HepG2 (cell line): ENCODE data around the gene GALNT17.

Experiments used
- ATF5 ChIP-seq: sonication (generic); formaldehyde crosslinking; IDR thresholded peaks from 2 replicates; pipeline ENCODE4 v1.4.0; 2020; ENCODE audit warnings: mild to moderate bottlenecking, low read depth, missing genetic modification reagents
- CEBPG ChIP-seq: IDR thresholded peaks from 2 replicates; pipeline ENCODE4 v1.6.1; 2016
- FOXP1 ChIP-seq, 2 experiments: fragments of 450-650 bp in 1 of 2; IDR thresholded peaks; 2 replicates each; pipeline ENCODE4 v1.6.1; 2017 to 2018; ENCODE audit warnings: antibody characterized with exemption in 1 of 2
- MEF2D ChIP-seq: sonication (generic); formaldehyde crosslinking; IDR thresholded peaks from 2 replicates; pipeline ENCODE4 v1.5.1; 2020; ENCODE audit warnings: mild to moderate bottlenecking, missing genetic modification reagents
- SIN3A ChIP-seq: IDR thresholded peaks from 2 replicates; pipeline ENCODE4 v1.6.1; 2011; ENCODE audit warnings: low read depth, mild to moderate bottlenecking, control low read depth, low read length, borderline replicate concordance
- XBP1 ChIP-seq: sonication (generic); formaldehyde crosslinking; IDR thresholded peaks from 2 replicates; pipeline ENCODE4 v1.5.0; 2020; ENCODE audit warnings: missing genetic modification reagents
- TF ChIP-seq, protein P1 (sequence below): sonication (generic); formaldehyde crosslinking; IDR thresholded peaks from 2 replicates; pipeline ENCODE4 v1.9.0; 2021; ENCODE audit warnings: missing genetic modification reagents, borderline replicate concordance

DNA sequence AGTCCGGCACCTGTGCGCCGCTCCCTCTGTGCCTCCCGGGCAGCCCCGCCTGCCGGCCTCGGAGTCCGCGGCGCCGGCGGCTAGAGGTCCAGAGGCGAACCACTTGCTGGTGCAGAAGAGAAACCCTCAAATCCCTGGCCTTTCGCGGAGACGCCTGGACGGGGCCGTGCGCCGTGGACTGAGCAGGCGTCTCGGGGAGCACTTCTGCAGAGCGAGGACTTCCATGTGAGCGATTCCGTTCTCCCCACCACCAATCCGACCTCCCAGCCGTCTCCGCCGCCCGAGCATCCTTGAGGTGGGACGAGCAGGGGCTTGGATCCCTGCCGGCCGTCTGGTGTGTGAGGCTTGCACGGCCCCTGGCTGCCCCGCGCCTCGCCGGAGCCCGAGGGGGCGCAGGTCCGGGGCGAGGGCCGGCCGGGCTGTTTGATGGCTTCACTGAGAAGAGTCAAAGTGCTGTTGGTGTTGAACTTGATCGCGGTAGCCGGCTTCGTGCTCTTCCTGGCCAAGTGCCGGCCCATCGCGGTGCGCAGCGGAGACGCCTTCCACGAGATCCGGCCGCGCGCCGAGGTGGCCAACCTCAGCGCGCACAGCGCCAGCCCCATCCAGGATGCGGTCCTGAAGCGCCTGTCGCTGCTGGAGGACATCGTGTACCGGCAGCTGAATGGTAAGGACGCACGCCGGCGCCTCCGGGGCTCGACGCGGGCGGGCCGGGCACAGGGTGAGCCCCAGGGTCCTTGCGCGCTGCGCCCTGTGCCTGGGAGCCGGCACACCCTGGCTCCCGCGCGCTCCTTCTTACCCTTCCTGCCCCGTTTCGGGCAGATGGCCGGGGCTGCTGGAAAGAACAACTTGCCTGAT, 660 bp downstream of the GALNT17 start:
- TF ChIP-seq SIN3A (no peak), XBP1 (CRISPR knock-in tag) (no peak), MEF2D (CRISPR knock-in tag) (no peak), FOXP1 (IDR thresholded peaks at IDR 0.05) (no peak), FOXP1 (CRISPR knock-in tag; IDR thresholded peaks at IDR 0.05) (no peak), CEBPG (CRISPR knock-in tag) (no peak), ATF5 (CRISPR knock-in tag) (no peak)
- TF ChIP-seq, protein P1, sequence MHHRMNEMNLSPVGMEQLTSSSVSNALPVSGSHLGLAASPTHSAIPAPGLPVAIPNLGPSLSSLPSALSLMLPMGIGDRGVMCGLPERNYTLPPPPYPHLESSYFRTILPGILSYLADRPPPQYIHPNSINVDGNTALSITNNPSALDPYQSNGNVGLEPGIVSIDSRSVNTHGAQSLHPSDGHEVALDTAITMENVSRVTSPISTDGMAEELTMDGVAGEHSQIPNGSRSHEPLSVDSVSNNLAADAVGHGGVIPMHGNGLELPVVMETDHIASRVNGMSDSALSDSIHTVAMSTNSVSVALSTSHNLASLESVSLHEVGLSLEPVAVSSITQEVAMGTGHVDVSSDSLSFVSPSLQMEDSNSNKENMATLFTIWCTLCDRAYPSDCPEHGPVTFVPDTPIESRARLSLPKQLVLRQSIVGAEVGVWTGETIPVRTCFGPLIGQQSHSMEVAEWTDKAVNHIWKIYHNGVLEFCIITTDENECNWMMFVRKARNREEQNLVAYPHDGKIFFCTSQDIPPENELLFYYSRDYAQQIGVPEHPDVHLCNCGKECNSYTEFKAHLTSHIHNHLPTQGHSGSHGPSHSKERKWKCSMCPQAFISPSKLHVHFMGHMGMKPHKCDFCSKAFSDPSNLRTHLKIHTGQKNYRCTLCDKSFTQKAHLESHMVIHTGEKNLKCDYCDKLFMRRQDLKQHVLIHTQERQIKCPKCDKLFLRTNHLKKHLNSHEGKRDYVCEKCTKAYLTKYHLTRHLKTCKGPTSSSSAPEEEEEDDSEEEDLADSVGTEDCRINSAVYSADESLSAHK (CRISPR knock-in tag) = no peak
